CD14-positive monocyte (primary cell): ENCODE data around the gene RTP3. TPM values are rescaled to one million over a fixed set of nuclear protein-coding genes. Genes with fewer than 3 reads are reported as not detected.

ENCODE experiments used
- DNase-seq, 3 donors: peaks; one replicate each; pipeline ENCODE4 v3.0.0-alpha.2; 2011 to 2022
- H2AFZ ChIP-seq: 2 replicates; pipeline ENCODE4 v1.6.0; 2012; ENCODE audit warnings: mild to moderate bottlenecking, low read depth, low read length, inconsistent platforms; ENCODE audit not compliant: insufficient read depth, poor library complexity, severe bottlenecking
- H3K27ac ChIP-seq, 2 donors: 1 replicate in 1 of 2; 2 replicates in 1 of 2; pipeline ENCODE4 v1.5.1; 2012 to 2013; ENCODE audit warnings: low read length in 2 of 2, control low read depth in 1 of 2, inconsistent platforms in 1 of 2, low read depth in 1 of 2, mild to moderate bottlenecking in 1 of 2
- H3K27me3 ChIP-seq, 2 donors: one replicate each; pipeline versions ENCODE4 v1.6.0 to v1.6.1; 2011 to 2013; ENCODE audit warnings: low read length in 2 of 2; ENCODE audit not compliant: control insufficient read depth in 2 of 2, insufficient read depth in 2 of 2
- H3K36me3 ChIP-seq, 2 donors: replicated peaks in 1 of 2; 1 replicate in 1 of 2; 2 replicates in 1 of 2; pipeline versions ENCODE4 v1.5.1 to v1.6.1; 2012 to 2013; ENCODE audit warnings: low read length in 2 of 2, control low read depth in 1 of 2, inconsistent platforms in 1 of 2, mild to moderate bottlenecking in 1 of 2; ENCODE audit not compliant: insufficient read depth in 2 of 2, control insufficient read depth in 1 of 2
- H3K4me1 ChIP-seq, 2 donors: 1 replicate in 1 of 2; 2 replicates in 1 of 2; pipeline versions ENCODE4 v1.5.1 to v1.6.1; 2012 to 2013; ENCODE audit warnings: low read length in 2 of 2, control low read depth in 1 of 2, inconsistent platforms in 1 of 2, mild to moderate bottlenecking in 1 of 2, moderate library complexity in 1 of 2; ENCODE audit not compliant: insufficient read depth in 2 of 2, control insufficient read depth in 1 of 2
- H3K4me2 ChIP-seq: replicated peaks from 2 replicates; pipeline ENCODE3; 2012; ENCODE audit warnings: low read length, moderate library complexity, mild to moderate bottlenecking; ENCODE audit not compliant: poor library complexity, severe bottlenecking; ENCODE audit errors: extremely low read depth
- H3K4me3 ChIP-seq, 3 experiments: fragments of 200-600 bp in 1 of 3; sonication (generic) in 1 of 3; replicated peaks in 1 of 3; 1 replicate in 2 of 3; 2 replicates in 1 of 3; pipeline ENCODE4 v1.5.1; 2011 to 2013; ENCODE audit warnings: low read length in 3 of 3, mild to moderate bottlenecking in 3 of 3, control low read depth in 2 of 3, low read depth in 2 of 3, inconsistent platforms in 1 of 3, moderate library complexity in 1 of 3
- H3K79me2 ChIP-seq: 2 replicates; pipeline ENCODE4 v1.6.0; 2012; ENCODE audit warnings: mild to moderate bottlenecking, control low read depth, inconsistent platforms, low read length, moderate library complexity; ENCODE audit not compliant: insufficient read depth
- H3K9ac ChIP-seq: 2 replicates; pipeline ENCODE4 v1.6.0; 2017; ENCODE audit warnings: low read length, mild to moderate bottlenecking; ENCODE audit not compliant: insufficient read depth, poor library complexity, severe bottlenecking
- H3K9me3 ChIP-seq, 2 donors: replicated peaks in 1 of 2; 1 replicate in 1 of 2; 2 replicates in 1 of 2; pipeline versions ENCODE4 v1.5.1 to v1.6.1; 2012 to 2013; ENCODE audit warnings: low read length in 2 of 2, control low read depth in 1 of 2; ENCODE audit not compliant: control insufficient read depth in 1 of 2, insufficient read depth in 1 of 2
- H4K20me1 ChIP-seq: 2 replicates; pipeline ENCODE4 v1.6.0; 2012; ENCODE audit warnings: mild to moderate bottlenecking, low read length, control low read depth, moderate library complexity; ENCODE audit not compliant: insufficient read depth
- H3K27ac Mint-ChIP-seq, 7 donors: one replicate each; pipeline ENCODE4 v1.8.0; 2020; ENCODE audit warnings: mild to moderate bottlenecking in 7 of 7, mixed read lengths in 7 of 7, moderate library complexity in 6 of 7, inconsistent platforms in 2 of 7
- H3K27me3 Mint-ChIP-seq, 3 donors: one replicate each; pipeline ENCODE4 v1.8.0; 2021 to 2022; ENCODE audit warnings: low read depth in 3 of 3, mild to moderate bottlenecking in 3 of 3, mixed read lengths in 3 of 3, moderate library complexity in 3 of 3, inconsistent platforms in 1 of 3
- H3K36me3 Mint-ChIP-seq, 2 donors: one replicate each; pipeline ENCODE4 v1.8.0; 2020; ENCODE audit warnings: mixed read lengths in 2 of 2, inconsistent platforms in 1 of 2, mild to moderate bottlenecking in 1 of 2
- H3K4me1 Mint-ChIP-seq: one replicate; pipeline ENCODE4 v1.8.0; 2020; ENCODE audit warnings: mild to moderate bottlenecking, mixed read lengths
- H3K4me3 Mint-ChIP-seq, 2 donors: one replicate each; pipeline ENCODE4 v1.8.0; 2020; ENCODE audit warnings: mild to moderate bottlenecking in 2 of 2, mixed read lengths in 2 of 2, moderate library complexity in 1 of 2
- H3K9me3 Mint-ChIP-seq, 7 donors: one replicate each; pipeline ENCODE4 v1.8.0; 2020 to 2022; ENCODE audit warnings: mixed read lengths in 7 of 7, mild to moderate bottlenecking in 6 of 7, moderate library complexity in 6 of 7, inconsistent platforms in 2 of 7
- WGBS: methylation state at CpG from one replicate; pipeline ENCODE4 v1.1.5; 2013; ENCODE audit warnings: missing lambda C conversion rate; ENCODE audit not compliant: insufficient coverage; 5-methylcytosine and 5-hydroxymethylcytosine counted together
- intact Hi-C, 2 donors: fragments of 100-400 bp; cut with micrococcal nuclease; formaldehyde crosslinking; loops; one replicate each; pipeline versions ENCODE4 v1.15.0 to v1.15.1; 2023
- polyA plus RNA-seq, 3 donors: library from polyadenylated mRNA; depleted of rRNA in 1 of 3; unstranded in 2 of 3; stranded (reverse) in 1 of 3; fragments of 300-500 nt in 2 of 3; fragments of >200 nt in 1 of 3; fragmentation: Illumina TruSeq in 2 of 3; gene quantifications; 1 replicate in 2 of 3; 2 replicates in 1 of 3; pipeline ENCODE4 v1.2.3, GENCODE V29; 2012 to 2021
- TF ChIP-seq, protein P1 (sequence below): fragments of 200-600 bp; IDR thresholded peaks from one replicate; pipeline ENCODE4 v1.8.0; 2022; ENCODE audit warnings: antibody characterized with exemption, mild to moderate bottlenecking

Gene RTP3
- polyA plus RNA-seq, 3 donors, result not detected

DNA sequence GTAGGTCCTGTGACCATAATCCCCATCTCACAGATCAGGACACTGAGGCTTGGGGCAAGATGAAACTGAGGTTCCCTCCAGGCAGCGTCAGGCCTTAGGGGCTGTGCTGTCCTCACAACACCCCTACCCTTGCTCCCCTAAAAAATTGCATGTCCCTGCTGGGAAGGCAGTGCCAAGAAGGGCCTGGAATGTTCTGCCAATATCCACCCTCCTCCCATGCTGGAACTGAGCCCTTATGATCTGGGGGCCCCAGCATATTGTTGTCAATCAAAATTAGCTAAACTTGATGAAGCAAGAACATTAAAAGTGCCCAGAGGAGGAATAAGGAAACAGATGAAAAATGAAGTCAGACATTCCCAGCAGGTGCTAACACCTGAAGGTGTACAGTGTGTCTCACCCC lies 13.4 kb upstream of the RTP3 start:
- Histone ChIP-seq H2AFZ (no peak overlapping the region), H4K20me1 (no peaks in the 10 kb centered on the region), H3K79me2 (no peaks in the 10 kb centered on the region), H3K27ac (no peak overlapping the region), H3K36me3 (no peaks in the 10 kb centered on the region), H3K4me2 (no peak overlapping the region), H3K9me3 (no peaks in the 10 kb centered on the region), H3K9ac (no peak overlapping the region), H3K4me3 (no peak overlapping the region), H3K4me1 (peaks cover 3 to 8% of the 10 kb centered on the region in 2 donors), H3K27me3 (no peaks in the 10 kb centered on the region)
- Mint-ChIP-seq H3K4me3 (no peak overlapping the region), H3K27me3 (peaks cover 0 to 6% (median 2%) of the 10 kb centered on the region in 3 donors), H3K36me3 (no peaks in the 10 kb centered on the region), H3K27ac (no peak overlapping the region), H3K4me1 (peaks cover 7% of the 10 kb centered on the region), H3K9me3 (no peaks in the 10 kb centered on the region)
- TF ChIP-seq, protein P1, sequence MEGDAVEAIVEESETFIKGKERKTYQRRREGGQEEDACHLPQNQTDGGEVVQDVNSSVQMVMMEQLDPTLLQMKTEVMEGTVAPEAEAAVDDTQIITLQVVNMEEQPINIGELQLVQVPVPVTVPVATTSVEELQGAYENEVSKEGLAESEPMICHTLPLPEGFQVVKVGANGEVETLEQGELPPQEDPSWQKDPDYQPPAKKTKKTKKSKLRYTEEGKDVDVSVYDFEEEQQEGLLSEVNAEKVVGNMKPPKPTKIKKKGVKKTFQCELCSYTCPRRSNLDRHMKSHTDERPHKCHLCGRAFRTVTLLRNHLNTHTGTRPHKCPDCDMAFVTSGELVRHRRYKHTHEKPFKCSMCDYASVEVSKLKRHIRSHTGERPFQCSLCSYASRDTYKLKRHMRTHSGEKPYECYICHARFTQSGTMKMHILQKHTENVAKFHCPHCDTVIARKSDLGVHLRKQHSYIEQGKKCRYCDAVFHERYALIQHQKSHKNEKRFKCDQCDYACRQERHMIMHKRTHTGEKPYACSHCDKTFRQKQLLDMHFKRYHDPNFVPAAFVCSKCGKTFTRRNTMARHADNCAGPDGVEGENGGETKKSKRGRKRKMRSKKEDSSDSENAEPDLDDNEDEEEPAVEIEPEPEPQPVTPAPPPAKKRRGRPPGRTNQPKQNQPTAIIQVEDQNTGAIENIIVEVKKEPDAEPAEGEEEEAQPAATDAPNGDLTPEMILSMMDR, result no peak
- WGBS, result 100% methylated on average over 1 of the region's 1 CpG
- no peak for DNase-seq
- intact Hi-C loops, result loop anchor here in 1 of 2 donors (10.0 kb wide), 1 partner anchor 150 kb away; no protein-coding TSS in a partner anchor

DNA sequence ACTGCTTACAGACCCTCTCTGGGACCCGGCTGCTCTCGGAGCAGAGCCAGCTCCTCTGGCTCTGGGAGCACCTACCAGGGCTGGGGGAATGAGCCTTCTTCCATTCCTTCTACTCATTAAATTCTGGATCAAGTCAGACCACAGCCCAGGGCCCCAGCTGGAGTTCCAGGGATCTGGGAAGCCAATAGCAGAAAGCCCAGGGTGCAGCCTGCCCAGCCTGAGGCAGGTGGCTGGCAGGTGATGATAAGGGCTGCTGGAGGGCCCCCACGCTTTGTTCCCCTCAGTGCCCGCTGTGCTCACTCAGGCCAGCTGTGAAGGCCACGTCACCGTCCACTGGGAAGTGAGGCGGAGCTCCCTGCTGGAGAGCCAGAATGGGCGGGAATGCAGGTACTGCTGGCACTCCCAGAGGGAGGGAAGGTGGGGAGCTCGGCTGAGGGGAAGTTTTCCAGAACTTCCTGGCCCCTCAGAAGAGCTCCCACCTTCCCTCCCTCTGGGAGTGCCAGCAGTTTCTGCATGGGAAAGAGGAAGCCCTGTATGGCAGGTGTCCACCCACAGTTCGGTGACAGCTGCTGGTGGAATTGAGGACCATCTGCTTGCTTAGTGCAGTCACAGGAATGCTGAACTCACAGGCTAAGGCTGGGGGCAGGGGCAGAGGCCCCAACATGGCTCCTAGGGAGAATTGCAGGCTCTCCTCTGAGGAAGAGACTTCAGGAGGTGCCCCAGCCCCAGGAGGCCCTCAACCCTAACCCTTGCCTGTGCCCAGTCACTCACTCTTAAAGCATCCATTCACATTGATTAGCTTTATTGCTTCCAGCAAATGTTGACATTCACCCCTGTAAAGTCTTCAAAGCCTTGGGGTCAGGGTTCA lies 12.6 kb upstream of the RTP3 start:
- intact Hi-C loops, result loop anchor here in 1 of 2 donors (10.0 kb wide), 1 partner anchor 150 kb away; no protein-coding TSS in a partner anchor
- Histone ChIP-seq H3K27ac (no peak overlapping the region), H3K4me1 (peaks cover 3 to 8% of the 10 kb centered on the region in 2 donors), H3K79me2 (no peaks in the 10 kb centered on the region), H3K36me3 (no peaks in the 10 kb centered on the region), H3K4me2 (no peak overlapping the region), H3K27me3 (no peaks in the 10 kb centered on the region), H2AFZ (no peak overlapping the region), H3K9me3 (no peaks in the 10 kb centered on the region), H3K9ac (no peak overlapping the region), H3K4me3 (no peak overlapping the region), H4K20me1 (no peaks in the 10 kb centered on the region)
- WGBS, result 73% methylated on average over 6 of the region's 10 CpGs
- Mint-ChIP-seq H3K4me3 (no peak overlapping the region), H3K36me3 (no peaks in the 10 kb centered on the region), H3K4me1 (peaks cover 7% of the 10 kb centered on the region), H3K27ac (peak overlapping the region in 2 of 7 donors; percentile 25 to 54), H3K27me3 (peaks cover 0 to 6% (median 2%) of the 10 kb centered on the region in 3 donors), H3K9me3 (no peaks in the 10 kb centered on the region)
- TF ChIP-seq, protein P1, result no peak
- DNase-seq, result no peak
